Retinal pigment epithelial cell (primary cell): ENCODE measurements around the gene NKPD1.
A peak's percentile ranks its signal among the peaks of the same experiment; 100 is the strongest.

Experiments used
- DNase-seq: peaks from one replicate; pipeline ENCODE4 v3.0.0-alpha.2; 2010; ENCODE audit warnings: low read depth
- H3K4me3 ChIP-seq: 2 replicates; pipeline ENCODE4 v1.5.1; 2011; ENCODE audit warnings: mild to moderate bottlenecking, low read length, control low read depth, moderate library complexity
- CTCF ChIP-seq: conservative IDR thresholded peaks from 2 replicates; pipeline ENCODE4 v1.5.1; 2011; ENCODE audit warnings: low read depth, low read length, control low read depth, inconsistent platforms

The NKPD1 gene

GRCh38 chr19:45159971-45160324, 834 bp downstream of the NKPD1 start:
- no peak for DNase-seq
- H3K4me3 ChIP-seq, result no peak overlapping the region
- no peak for TF ChIP-seq CTCF

GRCh38 chr19:45159210-45159970, 1.4 kb downstream of the NKPD1 start:
- H3K4me3 ChIP-seq, result no peak overlapping the region
- no peak for TF ChIP-seq CTCF
- no peak for DNase-seq

GRCh38 chr19:45158503-45159209, 2.1 kb downstream of the NKPD1 start:
- no peak for TF ChIP-seq CTCF
- no peak for DNase-seq
- H3K4me3 ChIP-seq, result no peak overlapping the region

GRCh38 chr19:45156751-45157150, 4.0 kb downstream of the NKPD1 start:
- no peak for TF ChIP-seq CTCF
- DNase-seq, result no peak
- H3K4me3 ChIP-seq, result no peak overlapping the region

GRCh38 chr19:45156011-45156630, 4.7 kb downstream of the NKPD1 start:
- no peak for DNase-seq

GRCh38 chr19:45154064-45154827, 6.5 kb downstream of the NKPD1 start:
- no peak overlapping the region for H3K4me3 ChIP-seq
- no peak for TF ChIP-seq CTCF
- peak; percentile 79 for DNase-seq

More at GRCh38 chr19:45156011-45156630, 4.7 kb downstream of the NKPD1 start:
- no peak overlapping the region for H3K4me3 ChIP-seq
- no peak for TF ChIP-seq CTCF
